ENCODE measurements around the gene CAVIN1.

DNA sequence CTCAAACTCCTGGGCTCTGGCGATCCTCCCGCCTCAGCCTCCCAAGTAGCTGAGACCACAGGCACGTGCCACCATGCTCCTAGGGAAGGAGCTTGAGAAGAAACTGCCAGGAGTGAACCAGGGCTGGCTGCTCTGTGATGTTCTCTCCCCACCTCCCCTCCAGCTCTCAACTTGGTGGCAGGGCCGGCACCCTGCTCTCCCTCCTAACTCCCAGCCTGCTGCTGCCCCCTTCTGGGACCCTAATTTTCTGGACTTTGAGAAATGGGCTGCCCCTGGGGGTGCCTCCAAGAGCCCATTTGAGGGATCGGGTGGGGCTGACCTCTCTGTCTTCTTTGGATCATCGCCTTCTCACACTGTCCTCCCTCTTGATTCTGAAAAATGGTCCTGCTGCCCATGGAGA lies 19.9 kb downstream of the CAVIN1 start:
- TF ChIP-seq, protein P1, sequence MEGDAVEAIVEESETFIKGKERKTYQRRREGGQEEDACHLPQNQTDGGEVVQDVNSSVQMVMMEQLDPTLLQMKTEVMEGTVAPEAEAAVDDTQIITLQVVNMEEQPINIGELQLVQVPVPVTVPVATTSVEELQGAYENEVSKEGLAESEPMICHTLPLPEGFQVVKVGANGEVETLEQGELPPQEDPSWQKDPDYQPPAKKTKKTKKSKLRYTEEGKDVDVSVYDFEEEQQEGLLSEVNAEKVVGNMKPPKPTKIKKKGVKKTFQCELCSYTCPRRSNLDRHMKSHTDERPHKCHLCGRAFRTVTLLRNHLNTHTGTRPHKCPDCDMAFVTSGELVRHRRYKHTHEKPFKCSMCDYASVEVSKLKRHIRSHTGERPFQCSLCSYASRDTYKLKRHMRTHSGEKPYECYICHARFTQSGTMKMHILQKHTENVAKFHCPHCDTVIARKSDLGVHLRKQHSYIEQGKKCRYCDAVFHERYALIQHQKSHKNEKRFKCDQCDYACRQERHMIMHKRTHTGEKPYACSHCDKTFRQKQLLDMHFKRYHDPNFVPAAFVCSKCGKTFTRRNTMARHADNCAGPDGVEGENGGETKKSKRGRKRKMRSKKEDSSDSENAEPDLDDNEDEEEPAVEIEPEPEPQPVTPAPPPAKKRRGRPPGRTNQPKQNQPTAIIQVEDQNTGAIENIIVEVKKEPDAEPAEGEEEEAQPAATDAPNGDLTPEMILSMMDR (IDR thresholded peaks at IDR 0.05; ENCODE audit: extremely low read depth in 1 of 2, insufficient read depth in 1 of 2, low read depth in 1 of 2, low read length in 2 of 2) = peak in 1 of 2 donors; percentile 12
- TF ChIP-seq POLR2AphosphoS5 (IDR thresholded peaks at IDR 0.05; ENCODE audit: insufficient read depth, low read depth, low read length) = no peak
- no peak for TF ChIP-seq EZH2 (IDR thresholded peaks at IDR 0.05; ENCODE audit: borderline replicate concordance, low read depth, low read length, severe bottlenecking)
- no peak for TF ChIP-seq FOS (IDR thresholded peaks at IDR 0.05; ENCODE audit: borderline replicate concordance, insufficient read depth, low read length)
- TF ChIP-seq GATA2 (IDR thresholded peaks at IDR 0.05; ENCODE audit: insufficient read depth, insufficient read length, low read depth, low read length) = no peak
- no peak for TF ChIP-seq POLR2A (IDR thresholded peaks at IDR 0.05; ENCODE audit: low read depth, low read length)
- TF ChIP-seq, protein P2, sequence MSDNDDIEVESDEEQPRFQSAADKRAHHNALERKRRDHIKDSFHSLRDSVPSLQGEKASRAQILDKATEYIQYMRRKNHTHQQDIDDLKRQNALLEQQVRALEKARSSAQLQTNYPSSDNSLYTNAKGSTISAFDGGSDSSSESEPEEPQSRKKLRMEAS (IDR thresholded peaks at IDR 0.05; ENCODE audit: insufficient read depth, insufficient read length) = no peak
- TF ChIP-seq MYC (IDR thresholded peaks at IDR 0.05; ENCODE audit: low read depth, low read length) = no peak
- TF ChIP-seq JUN (IDR thresholded peaks at IDR 0.05; ENCODE audit: borderline replicate concordance, insufficient read depth, insufficient read length, low read depth) = no peak

Measured in endothelial cell of umbilical vein (primary cell).